ENCODE data around the gene BCDIN3D. TPM values are rescaled to one million over a fixed set of nuclear protein-coding genes. Genes with fewer than 3 reads are reported as not detected.
A peak's percentile ranks its signal among the peaks of the same experiment; 100 is the strongest.

BCDIN3D gene
- total RNA-seq, 4 donors from 2014 or later = 3.2 to 7.4 (median 6.3) TPM

DNA sequence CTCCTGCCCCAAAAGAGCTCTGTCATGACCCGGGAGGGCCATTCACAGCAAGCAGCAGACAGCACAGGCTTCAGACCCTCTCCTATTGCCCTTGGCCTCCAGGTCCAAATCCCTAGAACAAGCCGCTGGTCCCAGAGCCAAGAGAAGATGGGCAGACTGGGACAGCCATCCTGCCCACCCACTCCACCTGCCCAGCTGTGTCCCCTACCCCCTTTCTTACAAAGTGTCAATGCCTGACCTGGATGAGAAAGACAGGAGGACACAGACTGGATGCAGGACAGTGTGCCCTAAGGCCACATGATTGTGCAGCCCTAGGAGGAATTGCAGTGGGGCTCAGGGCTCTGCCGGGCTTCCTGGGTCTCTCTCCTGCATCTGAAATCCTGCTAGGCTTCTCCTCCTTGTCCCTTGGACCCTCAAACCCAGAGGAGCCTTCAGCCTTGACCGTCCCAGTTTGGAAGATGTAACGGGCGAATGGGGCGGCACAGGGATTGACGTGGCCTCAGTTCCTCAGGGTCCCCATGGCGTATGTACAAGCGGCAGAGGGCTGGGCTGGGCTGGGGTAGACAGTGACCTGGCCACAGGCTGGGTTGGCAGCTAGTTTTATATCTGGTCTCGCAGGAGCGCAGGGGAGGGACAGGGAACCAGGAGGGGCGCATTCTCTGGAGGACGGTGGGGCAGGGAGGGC is 27.1 kb upstream of the BCDIN3D start:
- no peak for TF ChIP-seq POLR2A (IDR thresholded peaks at IDR 0.05)
- TF ChIP-seq, protein P1, sequence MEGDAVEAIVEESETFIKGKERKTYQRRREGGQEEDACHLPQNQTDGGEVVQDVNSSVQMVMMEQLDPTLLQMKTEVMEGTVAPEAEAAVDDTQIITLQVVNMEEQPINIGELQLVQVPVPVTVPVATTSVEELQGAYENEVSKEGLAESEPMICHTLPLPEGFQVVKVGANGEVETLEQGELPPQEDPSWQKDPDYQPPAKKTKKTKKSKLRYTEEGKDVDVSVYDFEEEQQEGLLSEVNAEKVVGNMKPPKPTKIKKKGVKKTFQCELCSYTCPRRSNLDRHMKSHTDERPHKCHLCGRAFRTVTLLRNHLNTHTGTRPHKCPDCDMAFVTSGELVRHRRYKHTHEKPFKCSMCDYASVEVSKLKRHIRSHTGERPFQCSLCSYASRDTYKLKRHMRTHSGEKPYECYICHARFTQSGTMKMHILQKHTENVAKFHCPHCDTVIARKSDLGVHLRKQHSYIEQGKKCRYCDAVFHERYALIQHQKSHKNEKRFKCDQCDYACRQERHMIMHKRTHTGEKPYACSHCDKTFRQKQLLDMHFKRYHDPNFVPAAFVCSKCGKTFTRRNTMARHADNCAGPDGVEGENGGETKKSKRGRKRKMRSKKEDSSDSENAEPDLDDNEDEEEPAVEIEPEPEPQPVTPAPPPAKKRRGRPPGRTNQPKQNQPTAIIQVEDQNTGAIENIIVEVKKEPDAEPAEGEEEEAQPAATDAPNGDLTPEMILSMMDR (IDR thresholded peaks at IDR 0.05) = no peak
- peak in 1 of 2 donors; percentile 79 for DNase-seq (ENCODE audit: low spot score in 2 of 2)
- intact Hi-C loops (cut with DNase I; ENCODE audit: low total_unique reads) = loop anchor here (5.0 kb wide), 1 partner anchor 202 kb away; no protein-coding TSS in a partner anchor
- WGBS, 2 donors = 89 to 96% methylated on average over 14 of the region's 14 CpGs
- H3K4me3 ChIP-seq (ENCODE audit: low read depth, poor library complexity, severe bottlenecking) = no peak overlapping the region

DNA sequence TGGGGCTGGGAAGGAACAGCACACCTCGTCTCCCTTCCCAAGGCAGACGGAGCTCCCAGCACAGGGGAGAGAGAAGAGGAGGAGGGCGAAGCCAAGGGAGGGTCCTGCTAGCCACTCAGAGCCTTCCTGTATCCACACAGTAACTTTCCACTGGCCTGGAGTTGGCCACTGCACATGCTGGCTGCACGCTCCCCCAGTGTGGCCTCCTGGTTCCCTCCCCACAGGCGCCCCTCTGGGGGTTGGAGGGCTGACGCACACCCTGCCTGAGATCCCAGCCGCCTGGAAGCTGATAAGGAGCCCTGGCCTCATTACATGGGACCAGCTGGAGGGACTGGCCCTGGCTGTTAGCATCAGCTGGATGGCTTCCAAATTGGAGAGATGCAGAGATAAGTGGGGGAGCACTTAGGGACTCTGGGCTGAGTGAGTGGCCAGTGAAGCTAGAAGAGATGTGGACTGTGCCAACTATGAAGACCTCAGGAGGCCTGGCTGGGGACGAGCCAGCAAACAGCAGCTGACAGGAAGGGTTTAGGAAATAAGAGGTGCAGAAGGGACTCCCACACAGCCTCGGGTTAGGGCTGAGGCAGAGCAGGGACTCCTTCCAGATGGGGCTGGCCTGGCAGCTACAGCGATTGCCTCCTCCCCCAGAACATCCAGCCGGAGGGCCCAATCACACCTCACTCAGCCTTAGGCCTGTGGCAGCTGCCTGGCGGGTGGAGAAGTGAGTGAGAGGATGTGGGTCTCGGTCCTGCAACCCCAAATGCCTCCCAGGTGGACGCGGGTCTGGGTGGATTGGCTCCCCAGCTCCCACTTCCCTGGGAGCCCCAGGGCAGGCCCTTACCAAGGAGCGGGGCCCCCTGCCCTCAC is 26.3 kb upstream of the BCDIN3D start:
- H3K4me3 ChIP-seq (ENCODE audit: low read depth, poor library complexity, severe bottlenecking) = no peak overlapping the region
- intact Hi-C loops (cut with DNase I; ENCODE audit: low total_unique reads) = loop anchor here (5.0 kb wide), 1 partner anchor 203 kb away; no protein-coding TSS in a partner anchor
- peak; percentile 47 to 90 for DNase-seq (ENCODE audit: low spot score in 2 of 2)
- WGBS, 2 donors = 27 to 37% methylated on average over 16 of the region's 16 CpGs
- no peak for TF ChIP-seq POLR2A (IDR thresholded peaks at IDR 0.05)

DNA sequence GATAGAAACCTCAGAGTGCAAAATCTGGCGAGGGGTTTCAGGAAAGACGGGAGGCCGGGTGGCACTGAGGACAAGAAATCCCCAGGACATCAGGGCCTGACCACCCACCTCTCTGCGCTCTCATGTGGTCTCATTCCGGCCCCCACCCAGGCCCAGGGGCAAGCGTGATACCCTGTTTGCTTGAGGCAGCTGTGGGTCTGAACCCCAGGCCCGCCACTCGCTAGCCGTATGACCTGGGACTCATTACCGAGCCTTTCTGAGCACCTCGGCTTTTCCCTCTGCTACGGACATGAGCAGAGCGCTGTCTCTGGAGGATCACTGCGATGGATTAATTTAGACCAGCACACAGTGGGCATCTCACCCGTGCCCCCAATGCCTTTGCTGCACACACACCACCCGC is 25.5 kb upstream of the BCDIN3D start:
- no peak overlapping the region for H3K4me3 ChIP-seq (ENCODE audit: low read depth, poor library complexity, severe bottlenecking)
- peak in 1 of 2 donors; percentile 83 for DNase-seq (ENCODE audit: low spot score in 2 of 2)
- TF ChIP-seq, protein P1 (IDR thresholded peaks at IDR 0.05) = no peak
- TF ChIP-seq POLR2A (IDR thresholded peaks at IDR 0.05) = no peak
- intact Hi-C loops (cut with DNase I; ENCODE audit: low total_unique reads) = loop anchor here (5.0 kb wide), 1 partner anchor 204 kb away; no protein-coding TSS in a partner anchor
- 81% methylated on average over 16 of the region's 16 CpGs for WGBS, 2 donors

DNA sequence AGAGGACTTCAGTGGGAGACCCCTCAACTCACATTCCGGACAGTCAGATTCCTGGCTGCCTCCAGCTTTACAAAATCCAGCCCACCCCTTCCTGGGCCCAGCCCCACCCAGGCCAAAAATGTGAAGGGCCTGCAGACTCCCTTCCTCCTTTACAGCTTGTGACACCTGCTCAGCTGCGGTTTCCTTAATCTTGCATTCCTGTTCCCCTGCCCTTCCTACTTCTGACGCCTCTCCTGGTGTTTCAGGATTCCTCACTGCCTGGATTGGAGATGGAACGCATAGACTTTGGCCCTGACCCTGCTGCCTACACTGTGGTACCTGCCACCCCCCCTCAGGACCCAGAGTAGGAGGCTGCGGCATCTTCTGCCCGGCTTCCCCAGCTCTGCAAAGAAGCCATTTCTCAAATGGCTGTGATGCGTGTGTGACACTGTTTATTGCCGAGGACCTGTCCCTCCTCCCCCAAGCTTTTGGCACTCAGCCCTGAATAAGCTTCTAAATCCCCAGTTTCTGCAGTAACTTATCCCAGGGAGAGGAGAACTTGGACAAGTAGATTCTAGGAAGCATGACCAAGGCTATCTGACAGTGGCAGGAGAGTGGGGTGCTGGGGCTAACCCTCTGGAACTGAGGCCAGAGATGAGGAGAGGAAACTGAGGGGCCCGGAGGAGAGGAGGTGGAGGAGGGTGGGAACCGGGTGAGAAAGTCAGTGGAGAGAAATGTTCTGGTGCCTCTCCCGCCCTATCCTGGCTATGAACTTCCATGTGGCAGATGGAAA is 24.9 kb upstream of the BCDIN3D start:
- 44 to 51% methylated on average over 11 of the region's 11 CpGs for WGBS, 2 donors
- DNase-seq (ENCODE audit: low spot score in 2 of 2) = peak in 1 of 2 donors; percentile 74
- TF ChIP-seq, protein P1 (IDR thresholded peaks at IDR 0.05) = no peak
- TF ChIP-seq POLR2A (IDR thresholded peaks at IDR 0.05) = no peak
- H3K4me3 ChIP-seq (ENCODE audit: low read depth, poor library complexity, severe bottlenecking) = no peak overlapping the region
- intact Hi-C loops (cut with DNase I; ENCODE audit: low total_unique reads) = loop anchor here (5.0 kb wide), 1 partner anchor 205 kb away; no protein-coding TSS in a partner anchor

DNA sequence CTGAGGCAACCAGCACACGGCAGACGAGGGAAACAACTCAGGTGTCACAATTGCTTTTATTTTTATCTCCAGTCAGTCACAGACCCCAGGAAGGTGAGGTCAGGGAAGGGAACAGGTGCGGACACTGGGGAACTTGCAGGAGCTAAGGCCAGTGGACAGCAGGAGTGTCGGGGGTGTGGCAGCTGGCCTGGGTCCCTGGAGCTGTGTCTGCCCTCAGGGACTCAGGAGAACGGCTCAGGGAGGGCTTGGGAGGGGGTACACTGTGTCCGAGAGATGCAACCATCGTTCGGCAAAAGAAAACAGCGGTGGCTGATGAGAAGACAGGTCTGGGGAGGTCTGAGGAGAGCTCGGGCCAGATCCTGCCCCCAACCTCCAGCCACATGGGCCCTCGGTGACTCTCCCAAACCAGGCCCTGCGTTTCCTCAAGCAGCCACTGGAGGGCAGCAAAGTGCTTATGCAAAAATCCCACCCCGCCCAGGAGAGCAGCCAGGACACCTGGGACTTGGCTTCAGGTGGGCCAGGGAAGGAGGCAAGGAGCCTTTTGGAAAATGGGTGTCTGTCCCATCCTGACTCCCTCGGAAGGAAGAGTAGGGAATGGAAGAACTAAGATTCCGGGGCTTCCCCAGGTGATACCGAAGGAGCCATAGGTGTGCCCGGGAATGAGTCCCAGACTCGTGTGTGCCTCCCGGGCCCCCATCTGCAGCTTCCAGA is 24.1 kb upstream of the BCDIN3D start:
- WGBS, 2 donors = 25% methylated on average over 19 of the region's 19 CpGs
- no peak overlapping the region for H3K4me3 ChIP-seq (ENCODE audit: low read depth, poor library complexity, severe bottlenecking)
- intact Hi-C loops (cut with DNase I; ENCODE audit: low total_unique reads) = loop anchor here (5.0 kb wide), 1 partner anchor 205 kb away; no protein-coding TSS in a partner anchor
- peak; percentile 63 to 94 for DNase-seq (ENCODE audit: low spot score in 2 of 2)
- TF ChIP-seq, protein P1 (IDR thresholded peaks at IDR 0.05) = peak in 1 of 3 donors; percentile 85
- TF ChIP-seq POLR2A (IDR thresholded peaks at IDR 0.05) = no peak
